ENCODE measurements around the gene HERC6.

- TF ChIP-seq CTCF (conservative IDR thresholded peaks at IDR 0.05; ENCODE audit: low read depth, low read length) (no peak), EZH2 (IDR thresholded peaks at IDR 0.05; ENCODE audit: borderline replicate concordance, low read depth, low read length, poor library complexity, severe bottlenecking) (no peak)
These were observed 110.6 kb downstream of the HERC6 start for GRCh38 chr4:88489100-88489761.
